Thyroid gland (tissue), 4 donors: ENCODE data around the gene SLCO6A1.

ENCODE experiments used
- POLR2A ChIP-seq, 2 donors: fragments of 450-650 bp; IDR thresholded peaks; one replicate each; pipeline ENCODE4 v1.6.1; 2017; ENCODE audit warnings: antibody characterized with exemption in 2 of 2, mild to moderate bottlenecking in 2 of 2, moderate library complexity in 1 of 2
- TF ChIP-seq, protein P1 (sequence below), 6 experiments: fragments of 200-600 bp in 3 of 6; fragments of 450-650 bp in 3 of 6; sonication (generic) in 3 of 6; IDR thresholded peaks; one replicate each; pipeline ENCODE4 v1.5.1; 2016 to 2019; ENCODE audit warnings: antibody characterized with exemption in 6 of 6, mild to moderate bottlenecking in 2 of 6, inconsistent platforms in 1 of 6, moderate library complexity in 1 of 6

DNA sequence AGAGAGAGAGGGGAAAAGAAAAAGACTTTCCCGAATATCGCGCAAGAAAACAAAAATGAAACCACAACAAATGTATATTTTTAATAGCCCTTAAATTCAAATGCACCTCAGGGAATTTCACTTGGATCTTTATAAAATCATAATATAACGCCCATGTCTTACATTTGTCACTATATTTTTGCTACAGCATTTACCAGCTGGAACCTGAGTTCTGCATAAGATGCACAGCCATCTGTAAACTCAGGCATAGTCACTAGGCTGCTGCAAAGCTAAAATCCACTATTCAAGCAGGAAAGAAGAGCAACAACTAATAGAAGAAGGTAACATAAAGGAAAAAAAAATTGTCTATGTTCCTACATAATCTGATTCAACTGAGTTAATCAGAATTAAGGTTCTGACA is 30.6 kb upstream of the SLCO6A1 start:
- TF ChIP-seq, protein P1, sequence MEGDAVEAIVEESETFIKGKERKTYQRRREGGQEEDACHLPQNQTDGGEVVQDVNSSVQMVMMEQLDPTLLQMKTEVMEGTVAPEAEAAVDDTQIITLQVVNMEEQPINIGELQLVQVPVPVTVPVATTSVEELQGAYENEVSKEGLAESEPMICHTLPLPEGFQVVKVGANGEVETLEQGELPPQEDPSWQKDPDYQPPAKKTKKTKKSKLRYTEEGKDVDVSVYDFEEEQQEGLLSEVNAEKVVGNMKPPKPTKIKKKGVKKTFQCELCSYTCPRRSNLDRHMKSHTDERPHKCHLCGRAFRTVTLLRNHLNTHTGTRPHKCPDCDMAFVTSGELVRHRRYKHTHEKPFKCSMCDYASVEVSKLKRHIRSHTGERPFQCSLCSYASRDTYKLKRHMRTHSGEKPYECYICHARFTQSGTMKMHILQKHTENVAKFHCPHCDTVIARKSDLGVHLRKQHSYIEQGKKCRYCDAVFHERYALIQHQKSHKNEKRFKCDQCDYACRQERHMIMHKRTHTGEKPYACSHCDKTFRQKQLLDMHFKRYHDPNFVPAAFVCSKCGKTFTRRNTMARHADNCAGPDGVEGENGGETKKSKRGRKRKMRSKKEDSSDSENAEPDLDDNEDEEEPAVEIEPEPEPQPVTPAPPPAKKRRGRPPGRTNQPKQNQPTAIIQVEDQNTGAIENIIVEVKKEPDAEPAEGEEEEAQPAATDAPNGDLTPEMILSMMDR (IDR thresholded peaks at IDR 0.05): no peak
- TF ChIP-seq POLR2A (IDR thresholded peaks at IDR 0.05): no peak
